ENCODE measurements around the gene S1PR1.
A peak's percentile ranks its signal among the peaks of the same experiment; 100 is the strongest.
"Not testable (repeated sequence)": the region's sequence is repeated elsewhere in the genome, so short reads cannot be mapped to it uniquely, and the experiment has no call there.

S1PR1 gene

GRCh38 chr1:101236516-101237228, at the start of gene S1PR1:
Gene S1PR1 (plus strand): TSS chr1:101237019. CDS start chr1:101238985, 1,966 bp downstream.
- peak; percentile 60 for DNase-seq (ENCODE audit: low spot score)

GRCh38 chr1:101187297-101187696, 49.5 kb upstream of the S1PR1 start:
- no peak for DNase-seq (ENCODE audit: low spot score)

- DNase-seq (ENCODE audit: low spot score), result no peak
Measured at GRCh38 chr1:101188331-101188730, 48.5 kb upstream of the S1PR1 start.

GRCh38 chr1:101188968-101189367, 47.9 kb upstream of the S1PR1 start:
- DNase-seq (ENCODE audit: low spot score), result not testable (repeated sequence)

- no peak for DNase-seq (ENCODE audit: low spot score)
Measured at GRCh38 chr1:101190441-101190840, 46.4 kb upstream of the S1PR1 start.

GRCh38 chr1:101191049-101191448, 45.8 kb upstream of the S1PR1 start:
- DNase-seq (ENCODE audit: low spot score), result no peak

GRCh38 chr1:101193733-101194169, 43.1 kb upstream of the S1PR1 start:
- no peak for DNase-seq (ENCODE audit: low spot score)

- DNase-seq (ENCODE audit: low spot score), result no peak
Measured at GRCh38 chr1:101194746-101195145, 42.1 kb upstream of the S1PR1 start.

- DNase-seq (ENCODE audit: low spot score), result no peak
Measured at GRCh38 chr1:101196668-101197067, 40.2 kb upstream of the S1PR1 start.

- no peak for DNase-seq (ENCODE audit: low spot score)
Measured at GRCh38 chr1:101198842-101199636, 37.8 kb upstream of the S1PR1 start.

- DNase-seq (ENCODE audit: low spot score), result no peak
Measured at GRCh38 chr1:101199637-101199982, 37.2 kb upstream of the S1PR1 start.

- no peak for DNase-seq (ENCODE audit: low spot score)
Measured at GRCh38 chr1:101200513-101200912, 36.3 kb upstream of the S1PR1 start.

GRCh38 chr1:101203820-101204540, 32.8 kb upstream of the S1PR1 start:
- DNase-seq (ENCODE audit: low spot score), result peak; percentile 20

GRCh38 chr1:101205457-101205856, 31.4 kb upstream of the S1PR1 start:
- DNase-seq (ENCODE audit: low spot score), result no peak

- DNase-seq (ENCODE audit: low spot score), result not testable (repeated sequence)
Measured at GRCh38 chr1:101206139-101206538, 30.7 kb upstream of the S1PR1 start.

- not testable (repeated sequence) for DNase-seq (ENCODE audit: low spot score)
Measured at GRCh38 chr1:101207271-101207670, 29.5 kb upstream of the S1PR1 start.

- DNase-seq (ENCODE audit: low spot score), result peak; percentile 55
Measured at GRCh38 chr1:101207891-101208290, 28.9 kb upstream of the S1PR1 start.

- DNase-seq (ENCODE audit: low spot score), result no peak
Measured at GRCh38 chr1:101215363-101216011, 21.3 kb upstream of the S1PR1 start.

GRCh38 chr1:101216623-101217022, 20.2 kb upstream of the S1PR1 start:
- no peak for DNase-seq (ENCODE audit: low spot score)

- DNase-seq (ENCODE audit: low spot score), result no peak
Measured at GRCh38 chr1:101217148-101217547, 19.7 kb upstream of the S1PR1 start.

- DNase-seq (ENCODE audit: low spot score), result not testable (repeated sequence)
Measured at GRCh38 chr1:101218968-101219367, 17.9 kb upstream of the S1PR1 start.
